ENCODE results near the gene LETMD1. TPM values are rescaled to one million over a fixed set of nuclear protein-coding genes. Genes with fewer than 3 reads are reported as not detected.

The LETMD1 gene
- 10 to 100 TPM; 88.4 to 91.2 TPM for total RNA-seq
- polyA plus RNA-seq: 10 to 100 TPM; 30.1 to 36.3 (median 30.9) TPM
- total RNA-seq: 46.9 to 83.6 (median 65.6) reads per million in 6 experiments

- POLR2A ChIA-PET: interaction anchor here (0.6 to 3.2 kb wide), 7 partner anchors 19 to 284 kb away, joined by 3 to 14 read pairs (median 4); partner anchors contain the start of genes ATF1, CSRNP2, POU6F1 and SLC11A2
- Mint-ChIP-seq H3K36me3 (peaks cover 3 to 27% (median 3%) of the 10 kb centered on the region in 3 donors), H3K27me3 (no peaks in the 10 kb centered on the region), H3K9me3 (no peaks in the 10 kb centered on the region), H3K27ac (peak within 1 kb of the TSS; percentile 89 to 99 (median 97)), H3K4me1 (peaks cover 19 to 35% (median 33%) of the 10 kb centered on the region in 4 donors), H3K4me3 (peak within 1 kb of the TSS; percentile 91 to 99 (median 95))
- ATAC-seq: peak; percentile 95 to 96
- peak; percentile 83 to 97 (median 91) for DNase-seq
Measured at GRCh38 chr12:51047655-51048540, at the start of gene LETMD1. LETMD1 (plus strand) TSS chr12:51048327; CDS start chr12:51048357, 30 bp downstream.

GRCh38 chr12:50999093-50999492 lies 49.0 kb upstream of the LETMD1 start:
- DNase-seq: no peak
- H3K9me3 Mint-ChIP-seq: no peaks in the 10 kb centered on the region
- H3K27ac Mint-ChIP-seq: no peak overlapping the region
- no peaks in the 10 kb centered on the region for H3K27me3 Mint-ChIP-seq
- no peak for ATAC-seq
- peaks cover 0 to 3% (median under 1%) of the 10 kb centered on the region in 4 donors for H3K4me1 Mint-ChIP-seq
- H3K4me3 Mint-ChIP-seq: no peak overlapping the region
- H3K36me3 Mint-ChIP-seq: peaks cover 4 to 91% (median 29%) of the 10 kb centered on the region in 3 donors
- POLR2A ChIA-PET: interaction anchor here (0.5 to 1.5 kb wide), 2 partner anchors 24 to 246 kb away, joined by 4 to 5 read pairs; no protein-coding TSS in a partner anchor

- no peaks in the 10 kb centered on the region for H3K27me3 Mint-ChIP-seq
- peaks cover 4 to 91% (median 20%) of the 10 kb centered on the region in 3 donors for H3K36me3 Mint-ChIP-seq
- H3K4me3 Mint-ChIP-seq: no peak overlapping the region
- peaks cover 0 to 2% (median 0%) of the 10 kb centered on the region in 4 donors for H3K4me1 Mint-ChIP-seq
- no peak for ATAC-seq
- H3K27ac Mint-ChIP-seq: peak overlapping the region in 1 of 10 donors; percentile 4
- no peaks in the 10 kb centered on the region for H3K9me3 Mint-ChIP-seq
- no peak for DNase-seq
- POLR2A ChIA-PET: no interaction called here
Measured at GRCh38 chr12:51000245-51000644, 47.9 kb upstream of the LETMD1 start.

GRCh38 chr12:51001799-51002198 lies 46.3 kb upstream of the LETMD1 start:
- peak overlapping the region in 2 of 10 donors; percentile 22 to 73 for H3K27ac Mint-ChIP-seq
- POLR2A ChIA-PET: interaction anchor here (1.1 kb wide), 1 partner anchor 11 kb away, joined by 3 read pairs; no protein-coding TSS in a partner anchor
- no peaks in the 10 kb centered on the region for H3K9me3 Mint-ChIP-seq
- H3K36me3 Mint-ChIP-seq: peaks cover 0 to 91% (median 12%) of the 10 kb centered on the region in 3 donors
- DNase-seq (no peak), ATAC-seq (no peak)
- peaks cover 0 to 7% (median 0%) of the 10 kb centered on the region in 4 donors for H3K4me1 Mint-ChIP-seq
- no peak overlapping the region for H3K4me3 Mint-ChIP-seq
- H3K27me3 Mint-ChIP-seq: no peaks in the 10 kb centered on the region

GRCh38 chr12:51004504-51004903 lies 43.6 kb upstream of the LETMD1 start:
- no peak for DNase-seq
- peaks cover 0 to 87% (median 9%) of the 10 kb centered on the region in 3 donors for H3K36me3 Mint-ChIP-seq
- H3K9me3 Mint-ChIP-seq: no peaks in the 10 kb centered on the region
- H3K27ac Mint-ChIP-seq: peak overlapping the region in 7 of 10 donors; percentile 1 to 69 (median 19)
- POLR2A ChIA-PET: no interaction called here
- ATAC-seq: no peak
- H3K27me3 Mint-ChIP-seq: no peaks in the 10 kb centered on the region
- no peak overlapping the region for H3K4me3 Mint-ChIP-seq
- peaks cover 5 to 21% (median 14%) of the 10 kb centered on the region in 4 donors for H3K4me1 Mint-ChIP-seq

- peak overlapping the region in 5 of 10 donors; percentile 17 to 81 (median 59) for H3K27ac Mint-ChIP-seq
- no peaks in the 10 kb centered on the region for H3K9me3 Mint-ChIP-seq
- H3K27me3 Mint-ChIP-seq: no peaks in the 10 kb centered on the region
- H3K36me3 Mint-ChIP-seq: peaks cover 0 to 82% (median 9%) of the 10 kb centered on the region in 3 donors
- ATAC-seq (no peak), DNase-seq (no peak)
- POLR2A ChIA-PET: no interaction called here
- peaks cover 5 to 27% (median 17%) of the 10 kb centered on the region in 4 donors for H3K4me1 Mint-ChIP-seq
- H3K4me3 Mint-ChIP-seq: no peak overlapping the region
Measured at GRCh38 chr12:51005030-51005429, 43.1 kb upstream of the LETMD1 start.

GRCh38 chr12:51005671-51006070 lies 42.5 kb upstream of the LETMD1 start:
- ATAC-seq (no peak), DNase-seq (no peak)
- no peak overlapping the region for H3K4me3 Mint-ChIP-seq
- peak overlapping the region in 5 of 10 donors; percentile 15 to 81 (median 64) for H3K27ac Mint-ChIP-seq
- H3K4me1 Mint-ChIP-seq: peaks cover 5 to 33% (median 21%) of the 10 kb centered on the region in 4 donors
- H3K9me3 Mint-ChIP-seq: no peaks in the 10 kb centered on the region
- POLR2A ChIA-PET: no interaction called here
- no peaks in the 10 kb centered on the region for H3K27me3 Mint-ChIP-seq
- peaks cover 0 to 75% (median 3%) of the 10 kb centered on the region in 3 donors for H3K36me3 Mint-ChIP-seq

- peak overlapping the region; percentile 82 to 95 (median 86) for H3K27ac Mint-ChIP-seq
- peaks cover 0 to 49% (median 3%) of the 10 kb centered on the region in 3 donors for H3K36me3 Mint-ChIP-seq
- peaks cover 12 to 57% (median 36%) of the 10 kb centered on the region in 4 donors for H3K4me1 Mint-ChIP-seq
- no peak for DNase-seq
- no peaks in the 10 kb centered on the region for H3K27me3 Mint-ChIP-seq
- ATAC-seq: no peak
- POLR2A ChIA-PET: interaction anchor here (0.6 to 3.1 kb wide), 3 partner anchors 17 to 73 kb away, joined by 3 to 23 read pairs (median 3); partner anchors contain the start of gene SLC11A2
- peak overlapping the region; percentile 70 to 93 (median 83) for H3K4me3 Mint-ChIP-seq
- no peaks in the 10 kb centered on the region for H3K9me3 Mint-ChIP-seq
Measured at GRCh38 chr12:51008329-51009055, 39.6 kb upstream of the LETMD1 start.

- ATAC-seq: peak; percentile 100
- H3K9me3 Mint-ChIP-seq: no peaks in the 10 kb centered on the region
Measured at GRCh38 chr12:51009056-51009440, 39.1 kb upstream of the LETMD1 start.

GRCh38 chr12:51011955-51012354 lies 36.2 kb upstream of the LETMD1 start:
- ATAC-seq: no peak
- no peaks in the 10 kb centered on the region for H3K9me3 Mint-ChIP-seq
- peaks cover 12 to 55% (median 36%) of the 10 kb centered on the region in 4 donors for H3K4me1 Mint-ChIP-seq
- POLR2A ChIA-PET: interaction anchor here (0.7 to 1.4 kb wide), 3 partner anchors 9 to 248 kb away, joined by 3 read pairs; partner anchors contain the start of gene SLC11A2
- DNase-seq: no peak
- H3K27me3 Mint-ChIP-seq: no peaks in the 10 kb centered on the region
- peaks cover 0 to 15% (median 0%) of the 10 kb centered on the region in 3 donors for H3K36me3 Mint-ChIP-seq
- peak overlapping the region in 7 of 10 donors; percentile 8 to 80 (median 47) for H3K27ac Mint-ChIP-seq
- no peak overlapping the region for H3K4me3 Mint-ChIP-seq

More at GRCh38 chr12:51009056-51009440, 39.1 kb upstream of the LETMD1 start:
- Mint-ChIP-seq H3K27me3 (no peaks in the 10 kb centered on the region), H3K36me3 (peaks cover 0 to 44% (median 3%) of the 10 kb centered on the region in 3 donors), H3K4me1 (peaks cover 12 to 58% (median 36%) of the 10 kb centered on the region in 4 donors), H3K27ac (peak overlapping the region; percentile 82 to 95 (median 86)), H3K4me3 (peak overlapping the region; percentile 70 to 93 (median 83))
- POLR2A ChIA-PET: interaction anchor here (0.6 to 3.1 kb wide), 3 partner anchors 17 to 72 kb away, joined by 3 to 23 read pairs (median 3); partner anchors contain the start of gene SLC11A2
- peak; percentile 51 to 84 (median 64) for DNase-seq

GRCh38 chr12:51012570-51013236 lies 35.4 kb upstream of the LETMD1 start:
- no peaks in the 10 kb centered on the region for H3K27me3 Mint-ChIP-seq

More at GRCh38 chr12:51012570-51013236, 35.4 kb upstream of the LETMD1 start:
- ATAC-seq (no peak), DNase-seq (no peak)
- peaks cover 13 to 59% (median 42%) of the 10 kb centered on the region in 4 donors for H3K4me1 Mint-ChIP-seq
- peaks cover 0 to 7% (median 0%) of the 10 kb centered on the region in 3 donors for H3K36me3 Mint-ChIP-seq
- no peaks in the 10 kb centered on the region for H3K9me3 Mint-ChIP-seq
- H3K4me3 Mint-ChIP-seq: no peak overlapping the region
- H3K27ac Mint-ChIP-seq: peak overlapping the region in 7 of 10 donors; percentile 16 to 61 (median 47)
- POLR2A ChIA-PET: interaction anchor here (0.7 to 2.3 kb wide), 3 partner anchors 10 to 180 kb away, joined by 3 to 9 read pairs (median 3); partner anchors contain the start of gene SLC11A2
